ENCODE results near the gene VANGL1.

The VANGL1 gene

GRCh38 chr1:115740811-115741210, 99.0 kb downstream of the VANGL1 start:
- DNase-seq (ENCODE audit: low read depth): no peak
- no peak overlapping the region for H3K4me3 ChIP-seq (ENCODE audit: low read length)
- TF ChIP-seq CTCF (conservative IDR thresholded peaks at IDR 0.05; ENCODE audit: low read depth, low read length): no peak

- no peak for TF ChIP-seq CTCF (conservative IDR thresholded peaks at IDR 0.05; ENCODE audit: low read depth, low read length)
Observed at GRCh38 chr1:115744646-115745275, 103.0 kb downstream of the VANGL1 start.

GRCh38 chr1:115746021-115746690, 104.4 kb downstream of the VANGL1 start:
- DNase-seq (ENCODE audit: low read depth): no peak
- no peak overlapping the region for H3K4me3 ChIP-seq (ENCODE audit: low read length)
- no peak for TF ChIP-seq CTCF (conservative IDR thresholded peaks at IDR 0.05; ENCODE audit: low read depth, low read length)

More at GRCh38 chr1:115744646-115745275, 103.0 kb downstream of the VANGL1 start:
- no peak for DNase-seq (ENCODE audit: low read depth)
- no peak overlapping the region for H3K4me3 ChIP-seq (ENCODE audit: low read length)

All from retinal pigment epithelial cell (primary cell).